Measurements from ENCODE around the gene MLYCD. TPM values are rescaled to one million over a fixed set of nuclear protein-coding genes. Genes with fewer than 3 reads are reported as not detected.
"Not testable (repeated sequence)": the region's sequence is repeated elsewhere in the genome, so short reads cannot be mapped to it uniquely, and the experiment has no call there.

MLYCD gene
- total RNA-seq, 4 donors from 2014 or later, result 9.6 to 15.8 (median 12.3) TPM

- TF ChIP-seq EP300 (IDR thresholded peaks at IDR 0.05) (no peak), POLR2AphosphoS5 (IDR thresholded peaks at IDR 0.05) (no peak), POLR2A (IDR thresholded peaks at IDR 0.05; ENCODE audit: low read depth) (no peak)
- TF ChIP-seq, protein P1, sequence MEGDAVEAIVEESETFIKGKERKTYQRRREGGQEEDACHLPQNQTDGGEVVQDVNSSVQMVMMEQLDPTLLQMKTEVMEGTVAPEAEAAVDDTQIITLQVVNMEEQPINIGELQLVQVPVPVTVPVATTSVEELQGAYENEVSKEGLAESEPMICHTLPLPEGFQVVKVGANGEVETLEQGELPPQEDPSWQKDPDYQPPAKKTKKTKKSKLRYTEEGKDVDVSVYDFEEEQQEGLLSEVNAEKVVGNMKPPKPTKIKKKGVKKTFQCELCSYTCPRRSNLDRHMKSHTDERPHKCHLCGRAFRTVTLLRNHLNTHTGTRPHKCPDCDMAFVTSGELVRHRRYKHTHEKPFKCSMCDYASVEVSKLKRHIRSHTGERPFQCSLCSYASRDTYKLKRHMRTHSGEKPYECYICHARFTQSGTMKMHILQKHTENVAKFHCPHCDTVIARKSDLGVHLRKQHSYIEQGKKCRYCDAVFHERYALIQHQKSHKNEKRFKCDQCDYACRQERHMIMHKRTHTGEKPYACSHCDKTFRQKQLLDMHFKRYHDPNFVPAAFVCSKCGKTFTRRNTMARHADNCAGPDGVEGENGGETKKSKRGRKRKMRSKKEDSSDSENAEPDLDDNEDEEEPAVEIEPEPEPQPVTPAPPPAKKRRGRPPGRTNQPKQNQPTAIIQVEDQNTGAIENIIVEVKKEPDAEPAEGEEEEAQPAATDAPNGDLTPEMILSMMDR (IDR thresholded peaks at IDR 0.05), result no peak
- peaks cover 0 to 8% (median 4%) of the 10 kb centered on the region in 4 donors for H3K36me3 ChIP-seq
- H3K4me3 ChIP-seq, result no peak overlapping the region
- intact Hi-C loops (cut with DNase I), result no loop called here
- peaks cover 15 to 20% (median 18%) of the 10 kb centered on the region in 4 donors for H3K4me1 ChIP-seq
- WGBS, result 88% methylated on average over 12 of the region's 13 CpGs
- H3K27ac ChIP-seq (replicated peaks in 1 of 4), result no peak overlapping the region
- no peak for DNase-seq (ENCODE audit: extremely low spot score)
- no peaks in the 10 kb centered on the region for H3K9me3 ChIP-seq
- no peaks in the 10 kb centered on the region for H3K27me3 ChIP-seq
Observed at GRCh38 chr16:83948914-83949723, 50.2 kb downstream of the MLYCD start.

DNA sequence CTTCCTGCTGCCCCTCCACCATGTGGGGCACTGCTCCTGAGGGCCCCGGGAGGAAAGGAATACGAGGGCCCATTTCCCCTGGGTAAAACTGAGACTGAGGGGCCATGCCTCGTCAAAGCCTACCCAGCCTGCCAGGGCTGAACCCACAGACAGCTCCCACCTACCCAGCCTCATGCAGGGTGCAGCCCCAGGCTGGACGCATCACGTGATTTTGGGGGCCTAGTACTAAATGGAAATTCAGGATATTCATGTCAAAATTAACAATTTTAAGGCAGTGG is 50.7 kb downstream of the MLYCD start:
- 95% methylated on average over 4 of the region's 5 CpGs for WGBS
- peaks cover 21 to 26% (median 24%) of the 10 kb centered on the region in 4 donors for H3K4me1 ChIP-seq
- H3K27me3 ChIP-seq, result no peaks in the 10 kb centered on the region
- no peaks in the 10 kb centered on the region for H3K9me3 ChIP-seq
- TF ChIP-seq POLR2AphosphoS5 (IDR thresholded peaks at IDR 0.05) (no peak), POLR2A (IDR thresholded peaks at IDR 0.05; ENCODE audit: low read depth) (no peak), EP300 (IDR thresholded peaks at IDR 0.05) (no peak)
- TF ChIP-seq, protein P1 (IDR thresholded peaks at IDR 0.05), result no peak
- no peak overlapping the region for H3K27ac ChIP-seq (replicated peaks in 1 of 4)
- no peak overlapping the region for H3K4me3 ChIP-seq
- DNase-seq (ENCODE audit: extremely low spot score), result no peak
- H3K36me3 ChIP-seq, result peaks cover 0 to 8% (median 4%) of the 10 kb centered on the region in 4 donors
- intact Hi-C loops (cut with DNase I), result loop anchor here (5.0 to 10.0 kb wide), 3 partner anchors 52 to 235 kb away; partner anchors contain the start of genes MLYCD and TAF1C

DNA sequence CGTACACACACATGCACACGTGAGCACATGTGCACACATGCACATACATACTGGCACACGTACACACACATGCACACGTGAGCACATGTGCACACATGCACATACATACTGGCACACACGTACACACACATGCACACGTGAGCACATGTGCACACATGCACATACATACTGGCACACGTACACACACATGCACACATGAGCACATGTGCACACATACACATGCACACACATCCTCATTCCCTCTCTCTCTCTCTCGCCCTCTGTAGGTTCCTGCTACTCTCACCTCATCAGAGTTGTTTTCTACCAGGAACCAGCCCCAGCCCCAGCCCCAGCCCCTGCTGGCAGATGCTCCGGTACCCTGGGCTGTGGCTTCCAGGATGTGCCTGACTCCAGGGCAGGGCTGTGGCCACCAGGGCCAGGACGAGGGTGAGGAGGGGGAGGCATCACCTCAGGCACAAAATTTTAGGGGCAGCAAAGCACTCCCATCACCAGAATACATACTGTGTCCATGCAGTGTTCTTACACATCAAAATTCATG is 52.0 kb downstream of the MLYCD start:
- DNase-seq (ENCODE audit: extremely low spot score); H3K9me3 ChIP-seq; H3K4me3 ChIP-seq; H3K36me3 ChIP-seq; H3K27me3 ChIP-seq; H3K27ac ChIP-seq (replicated peaks in 1 of 4): not testable (repeated sequence)
- WGBS, result 53% methylated on average over 9 of the region's 10 CpGs
- intact Hi-C loops (cut with DNase I), result loop anchor here (5.0 to 10.0 kb wide), 3 partner anchors 54 to 234 kb away; partner anchors contain the start of genes MLYCD and TAF1C
- peaks cover 28 to 38% (median 36%) of the 10 kb centered on the region in 4 donors for H3K4me1 ChIP-seq

DNA sequence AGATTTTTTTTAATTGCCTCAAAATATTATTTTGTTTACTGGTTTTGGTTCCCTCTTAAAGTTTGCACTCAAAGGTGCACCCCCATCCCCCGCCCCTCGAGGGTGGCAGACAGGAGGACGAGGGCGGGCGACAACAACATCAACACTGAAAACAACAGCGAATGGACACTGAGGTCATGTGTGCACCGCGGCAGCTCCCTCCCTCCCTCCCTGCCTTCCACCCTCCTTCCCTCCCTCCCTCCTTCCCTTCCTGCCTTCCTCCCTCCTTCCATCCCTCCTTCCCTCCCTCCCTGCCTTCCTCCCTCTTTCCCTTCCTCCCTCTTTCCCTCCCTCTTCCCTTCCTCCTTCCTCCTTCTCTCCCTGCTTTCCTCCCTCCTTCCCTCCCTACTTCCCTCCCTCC is 52.6 kb downstream of the MLYCD start:
- TF ChIP-seq POLR2AphosphoS5 (IDR thresholded peaks at IDR 0.05) (no peak), POLR2A (IDR thresholded peaks at IDR 0.05; ENCODE audit: low read depth) (no peak), EP300 (IDR thresholded peaks at IDR 0.05) (no peak)
- TF ChIP-seq, protein P1 (IDR thresholded peaks at IDR 0.05), result no peak
- H3K36me3 ChIP-seq, result peaks cover 0 to 8% (median 4%) of the 10 kb centered on the region in 4 donors
- no peaks in the 10 kb centered on the region for H3K9me3 ChIP-seq
- peak overlapping the region in 1 of 4 donors; percentile 93 for H3K27ac ChIP-seq (replicated peaks in 1 of 4)
- no peak for DNase-seq (ENCODE audit: extremely low spot score)
- intact Hi-C loops (cut with DNase I), result loop anchor here (5.0 to 10.0 kb wide), 3 partner anchors 54 to 233 kb away; partner anchors contain the start of genes MLYCD and TAF1C
- WGBS, result 47% methylated on average over 8 of the region's 8 CpGs
- no peak overlapping the region for H3K4me3 ChIP-seq
- peaks cover 30 to 44% (median 42%) of the 10 kb centered on the region in 4 donors for H3K4me1 ChIP-seq
- no peaks in the 10 kb centered on the region for H3K27me3 ChIP-seq

DNA sequence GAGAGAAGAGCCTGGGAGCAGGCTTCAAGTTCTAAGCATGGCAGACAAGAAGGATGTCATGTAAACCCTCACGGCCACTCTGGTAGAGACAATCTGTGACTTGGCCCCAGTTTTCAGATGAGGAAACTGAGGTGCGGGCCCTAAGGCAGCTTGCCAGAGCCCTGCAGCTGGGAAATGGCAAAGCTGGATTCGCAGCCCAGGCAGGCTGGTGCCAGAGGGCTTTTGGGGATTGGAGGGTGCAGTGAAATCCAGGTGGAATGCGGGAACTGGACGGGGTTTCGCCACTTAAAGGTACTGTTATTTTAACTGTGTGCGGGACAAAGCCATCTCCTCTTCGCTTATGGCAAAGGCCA is 53.6 kb downstream of the MLYCD start:
- no peak for DNase-seq (ENCODE audit: extremely low spot score)
- peak overlapping the region; percentile 67 to 75 (median 67) for H3K4me3 ChIP-seq
- TF ChIP-seq, protein P1 (IDR thresholded peaks at IDR 0.05), result no peak
- TF ChIP-seq POLR2A (IDR thresholded peaks at IDR 0.05; ENCODE audit: low read depth) (no peak), POLR2AphosphoS5 (IDR thresholded peaks at IDR 0.05) (no peak), EP300 (IDR thresholded peaks at IDR 0.05) (no peak)
- no peaks in the 10 kb centered on the region for H3K27me3 ChIP-seq
- H3K27ac ChIP-seq (replicated peaks in 1 of 4), result peak overlapping the region; percentile 93 to 97 (median 94)
- H3K4me1 ChIP-seq, result peaks cover 31 to 50% (median 46%) of the 10 kb centered on the region in 4 donors
- H3K9me3 ChIP-seq, result no peaks in the 10 kb centered on the region
- intact Hi-C loops (cut with DNase I), result loop anchor here (5.0 to 10.0 kb wide), 3 partner anchors 55 to 232 kb away; partner anchors contain the start of genes MLYCD and TAF1C
- peaks cover 0 to 10% (median 5%) of the 10 kb centered on the region in 4 donors for H3K36me3 ChIP-seq
- 19% methylated on average over 8 of the region's 8 CpGs for WGBS

Data from esophagus muscularis mucosa (tissue), 4 donors.